ENCODE results near the gene FAM3B.
"Not testable (repeated sequence)": the region's sequence is repeated elsewhere in the genome, so short reads cannot be mapped to it uniquely, and the experiment has no call there.

FAM3B gene

DNA sequence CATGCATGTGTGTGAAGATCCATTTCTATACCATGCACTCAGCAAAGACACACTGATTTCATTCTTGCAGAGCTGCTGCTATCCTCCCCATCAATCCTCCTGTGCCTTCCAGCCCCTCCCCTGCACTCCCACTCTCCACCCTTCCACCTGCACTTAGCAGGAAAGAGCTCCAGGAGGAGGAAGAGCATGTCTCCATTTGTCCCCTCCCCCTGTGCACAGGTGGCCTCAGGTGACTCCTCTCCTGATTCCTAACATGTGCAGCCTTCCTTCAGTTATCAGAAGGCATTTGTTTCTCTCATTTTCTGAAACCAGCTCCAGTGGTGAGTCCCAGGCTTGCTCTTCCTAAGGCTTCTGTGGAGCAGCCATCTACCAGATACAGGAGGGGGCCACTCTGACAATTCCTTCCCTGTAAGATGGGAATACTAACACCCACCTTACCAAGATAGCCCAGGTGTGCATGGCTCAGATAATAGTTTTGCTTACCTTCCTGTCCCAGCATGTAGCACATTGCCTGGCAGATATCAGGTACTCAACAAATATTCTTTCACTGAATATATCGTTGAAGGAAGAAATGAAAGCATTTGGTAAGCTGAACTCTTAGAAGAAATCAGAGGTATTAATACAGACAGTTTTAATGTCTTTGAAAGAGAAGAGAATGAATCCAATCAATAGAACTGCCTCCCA, 21.9 kb upstream of the FAM3B start:
- H3K4me1 ChIP-seq (ENCODE audit: control insufficient read depth, insufficient read depth, low read length), result no peaks in the 10 kb centered on the region
- H3K36me3 ChIP-seq (ENCODE audit: control insufficient read depth in 2 of 2, insufficient read depth in 2 of 2, low read length in 2 of 2), result no peaks in the 10 kb centered on the region
- H3K9ac ChIP-seq (ENCODE audit: low read length in 2 of 2), result no peak overlapping the region
- H3K27ac ChIP-seq (ENCODE audit: low read length), result no peak overlapping the region
- H3K4me3 ChIP-seq (ENCODE audit: low read length in 2 of 2), result no peak overlapping the region
- no peaks in the 10 kb centered on the region for H3K9me3 ChIP-seq (ENCODE audit: control insufficient read depth in 2 of 2, low read length in 2 of 2)
- H3K27me3 ChIP-seq (ENCODE audit: control insufficient read depth in 1 of 2, insufficient read depth in 2 of 2, low read length in 2 of 2), result peaks cover 20 to 25% of the 10 kb centered on the region in 2 donors

- Histone ChIP-seq H3K27ac (ENCODE audit: low read length) (no peak overlapping the region), H3K4me3 (ENCODE audit: low read length in 2 of 2) (no peak overlapping the region), H3K36me3 (ENCODE audit: control insufficient read depth in 2 of 2, insufficient read depth in 2 of 2, low read length in 2 of 2) (no peaks in the 10 kb centered on the region), H3K9ac (ENCODE audit: low read length in 2 of 2) (no peak overlapping the region), H3K27me3 (ENCODE audit: control insufficient read depth in 1 of 2, insufficient read depth in 2 of 2, low read length in 2 of 2) (peaks cover 14 to 23% of the 10 kb centered on the region in 2 donors), H3K4me1 (ENCODE audit: control insufficient read depth, insufficient read depth, low read length) (no peaks in the 10 kb centered on the region), H3K9me3 (ENCODE audit: control insufficient read depth in 2 of 2, low read length in 2 of 2) (no peaks in the 10 kb centered on the region)
Measured at GRCh38 chr21:41295721-41296254, 20.8 kb upstream of the FAM3B start.

- Histone ChIP-seq H3K9me3 (ENCODE audit: control insufficient read depth in 2 of 2, low read length in 2 of 2) (peaks cover 7% of the 10 kb centered on the region in 2 donors), H3K27me3 (ENCODE audit: control insufficient read depth in 1 of 2, insufficient read depth in 2 of 2, low read length in 2 of 2) (peaks cover 0 to 2% of the 10 kb centered on the region in 2 donors), H3K27ac (ENCODE audit: low read length) (no peak overlapping the region), H3K36me3 (ENCODE audit: control insufficient read depth in 2 of 2, insufficient read depth in 2 of 2, low read length in 2 of 2) (no peaks in the 10 kb centered on the region), H3K9ac (ENCODE audit: low read length in 2 of 2) (no peak overlapping the region), H3K4me3 (ENCODE audit: low read length in 2 of 2) (no peak overlapping the region), H3K4me1 (ENCODE audit: control insufficient read depth, insufficient read depth, low read length) (no peaks in the 10 kb centered on the region)
Measured at GRCh38 chr21:41302976-41303375, 13.6 kb upstream of the FAM3B start.

GRCh38 chr21:41304068-41304720, 12.4 kb upstream of the FAM3B start:
- no peak overlapping the region for H3K9ac ChIP-seq (ENCODE audit: low read length in 2 of 2)
- peaks cover 0 to 3% of the 10 kb centered on the region in 2 donors for H3K27me3 ChIP-seq (ENCODE audit: control insufficient read depth in 1 of 2, insufficient read depth in 2 of 2, low read length in 2 of 2)
- no peaks in the 10 kb centered on the region for H3K36me3 ChIP-seq (ENCODE audit: control insufficient read depth in 2 of 2, insufficient read depth in 2 of 2, low read length in 2 of 2)
- no peak overlapping the region for H3K4me3 ChIP-seq (ENCODE audit: low read length in 2 of 2)
- H3K4me1 ChIP-seq (ENCODE audit: control insufficient read depth, insufficient read depth, low read length), result no peaks in the 10 kb centered on the region
- peaks cover 7% of the 10 kb centered on the region in 2 donors for H3K9me3 ChIP-seq (ENCODE audit: control insufficient read depth in 2 of 2, low read length in 2 of 2)
- no peak overlapping the region for H3K27ac ChIP-seq (ENCODE audit: low read length)

DNA sequence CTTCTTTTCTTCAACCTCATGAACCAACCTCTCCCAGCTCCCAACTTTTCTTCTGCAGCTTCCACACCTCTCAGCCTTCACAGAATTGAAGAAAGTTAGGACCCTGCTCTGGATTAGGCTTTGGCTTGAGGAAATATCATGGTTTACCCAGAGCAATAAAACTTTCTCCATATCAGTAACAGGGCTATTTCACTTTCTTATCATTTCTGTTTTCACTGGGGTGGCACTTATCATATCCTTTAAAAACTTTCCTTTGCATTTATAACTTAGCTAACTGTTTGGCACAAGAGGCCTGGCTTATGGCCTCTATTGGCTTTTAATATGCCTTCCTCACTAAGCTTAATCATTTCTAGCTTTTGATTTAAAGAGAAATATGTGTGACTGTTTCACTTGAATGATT, 9.4 kb upstream of the FAM3B start:
- Histone ChIP-seq H3K36me3 (ENCODE audit: control insufficient read depth in 2 of 2, insufficient read depth in 2 of 2, low read length in 2 of 2) (no peaks in the 10 kb centered on the region), H3K4me3 (ENCODE audit: low read length in 2 of 2) (no peak overlapping the region), H3K9me3 (ENCODE audit: control insufficient read depth in 2 of 2, low read length in 2 of 2) (peaks cover 3% of the 10 kb centered on the region in 2 donors), H3K9ac (ENCODE audit: low read length in 2 of 2) (no peak overlapping the region), H3K4me1 (ENCODE audit: control insufficient read depth, insufficient read depth, low read length) (no peaks in the 10 kb centered on the region), H3K27ac (ENCODE audit: low read length) (no peak overlapping the region), H3K27me3 (ENCODE audit: control insufficient read depth in 1 of 2, insufficient read depth in 2 of 2, low read length in 2 of 2) (peaks cover 0 to 13% of the 10 kb centered on the region in 2 donors)

GRCh38 chr21:41313285-41314164, 3.1 kb upstream of the FAM3B start:
- H3K9ac ChIP-seq (ENCODE audit: low read length in 2 of 2); H3K36me3 ChIP-seq (ENCODE audit: control insufficient read depth in 2 of 2, insufficient read depth in 2 of 2, low read length in 2 of 2); H3K9me3 ChIP-seq (ENCODE audit: control insufficient read depth in 2 of 2, low read length in 2 of 2); H3K4me3 ChIP-seq (ENCODE audit: low read length in 2 of 2); H3K27ac ChIP-seq (ENCODE audit: low read length); H3K4me1 ChIP-seq (ENCODE audit: control insufficient read depth, insufficient read depth, low read length): not testable (repeated sequence)
- H3K27me3 ChIP-seq (ENCODE audit: control insufficient read depth in 1 of 2, insufficient read depth in 2 of 2, low read length in 2 of 2), result peaks cover 26 to 34% of the 10 kb centered on the region in 2 donors

DNA sequence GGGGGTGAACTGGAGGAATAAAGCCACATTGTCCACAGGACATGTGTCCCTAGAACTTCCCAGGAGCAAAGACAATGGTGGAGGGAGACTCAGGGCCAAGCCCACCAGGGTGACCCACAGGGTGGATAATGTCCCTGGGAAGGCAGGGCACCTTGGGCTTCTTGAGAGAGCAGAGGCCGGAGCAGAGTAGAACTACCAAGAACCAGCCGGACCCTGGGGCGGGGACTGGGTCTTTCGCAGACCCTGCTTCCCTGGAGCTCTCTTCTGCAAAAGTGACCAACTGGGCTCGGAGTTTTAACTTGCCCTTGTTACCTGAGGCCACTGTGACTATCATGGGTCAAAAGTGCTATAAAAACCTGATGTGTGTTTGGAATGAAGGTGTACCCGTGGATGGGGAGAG, 875 bp upstream of the FAM3B start:
- Histone ChIP-seq H3K27me3 (ENCODE audit: control insufficient read depth in 1 of 2, insufficient read depth in 2 of 2, low read length in 2 of 2) (peaks cover 26 to 27% of the 10 kb centered on the region in 2 donors), H3K27ac (ENCODE audit: low read length) (no peak overlapping the region), H3K9me3 (ENCODE audit: control insufficient read depth in 2 of 2, low read length in 2 of 2) (no peaks in the 10 kb centered on the region), H3K9ac (ENCODE audit: low read length in 2 of 2) (no peak overlapping the region), H3K4me3 (ENCODE audit: low read length in 2 of 2) (no peak overlapping the region), H3K36me3 (ENCODE audit: control insufficient read depth in 2 of 2, insufficient read depth in 2 of 2, low read length in 2 of 2) (no peaks in the 10 kb centered on the region), H3K4me1 (ENCODE audit: control insufficient read depth, insufficient read depth, low read length) (peaks cover 4% of the 10 kb centered on the region)

DNA sequence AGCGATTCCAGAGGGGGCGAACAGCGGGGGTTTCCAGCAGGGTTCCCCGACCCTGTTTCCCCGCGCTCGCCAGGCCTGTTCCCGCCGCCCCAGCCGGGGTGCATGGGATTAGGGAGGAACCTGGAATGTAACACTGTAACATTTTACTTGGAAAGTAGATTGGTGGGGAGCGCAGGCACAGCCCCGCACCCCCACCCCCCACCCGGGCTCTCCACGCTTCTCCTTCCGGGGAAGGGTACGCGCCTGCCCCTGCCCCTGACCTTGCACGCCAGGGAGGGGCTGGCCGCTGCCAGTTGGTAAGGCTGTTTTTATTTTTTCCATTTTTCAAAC, 427 bp downstream of the FAM3B start:
- Histone ChIP-seq H3K27me3 (ENCODE audit: control insufficient read depth in 1 of 2, insufficient read depth in 2 of 2, low read length in 2 of 2) (peaks cover 26 to 27% of the 10 kb centered on the region in 2 donors), H3K27ac (ENCODE audit: low read length) (no peak overlapping the region), H3K9ac (ENCODE audit: low read length in 2 of 2) (no peak overlapping the region), H3K4me3 (ENCODE audit: low read length in 2 of 2) (peak overlapping the region in 1 of 2 donors; percentile 58), H3K36me3 (ENCODE audit: control insufficient read depth in 2 of 2, insufficient read depth in 2 of 2, low read length in 2 of 2) (no peaks in the 10 kb centered on the region), H3K9me3 (ENCODE audit: control insufficient read depth in 2 of 2, low read length in 2 of 2) (no peaks in the 10 kb centered on the region), H3K4me1 (ENCODE audit: control insufficient read depth, insufficient read depth, low read length) (peaks cover 4% of the 10 kb centered on the region)

- H3K9me3 ChIP-seq (ENCODE audit: control insufficient read depth in 2 of 2, low read length in 2 of 2), result no peaks in the 10 kb centered on the region
- H3K27ac ChIP-seq (ENCODE audit: low read length), result no peak overlapping the region
- H3K4me1 ChIP-seq (ENCODE audit: control insufficient read depth, insufficient read depth, low read length), result peaks cover 4% of the 10 kb centered on the region
- peaks cover 26 to 27% of the 10 kb centered on the region in 2 donors for H3K27me3 ChIP-seq (ENCODE audit: control insufficient read depth in 1 of 2, insufficient read depth in 2 of 2, low read length in 2 of 2)
- no peaks in the 10 kb centered on the region for H3K36me3 ChIP-seq (ENCODE audit: control insufficient read depth in 2 of 2, insufficient read depth in 2 of 2, low read length in 2 of 2)
- H3K4me3 ChIP-seq (ENCODE audit: low read length in 2 of 2), result no peak overlapping the region
- no peak overlapping the region for H3K9ac ChIP-seq (ENCODE audit: low read length in 2 of 2)
Measured at GRCh38 chr21:41317458-41317857, 857 bp downstream of the FAM3B start.

DNA sequence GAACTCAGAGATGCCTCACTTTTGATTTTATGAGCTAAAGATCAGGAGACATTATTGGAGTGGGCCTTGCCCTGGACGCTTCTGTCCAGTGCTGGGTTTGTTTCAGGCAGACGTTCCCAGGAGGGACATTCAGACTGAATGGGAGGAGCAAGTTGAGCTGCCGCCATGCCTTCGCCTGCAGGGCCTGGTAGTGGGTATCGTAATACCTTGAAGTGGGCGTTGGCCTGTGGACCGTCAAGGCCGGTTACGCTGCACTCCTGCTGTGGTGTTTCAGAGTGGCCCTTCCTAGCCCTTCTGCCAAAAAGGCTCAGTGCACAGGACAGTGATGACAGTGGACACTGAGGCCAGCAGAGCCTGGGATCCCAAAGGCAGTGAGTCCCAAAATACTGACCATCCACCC, 1.6 kb downstream of the FAM3B start:
- Histone ChIP-seq H3K4me3 (ENCODE audit: low read length in 2 of 2) (no peak overlapping the region), H3K36me3 (ENCODE audit: control insufficient read depth in 2 of 2, insufficient read depth in 2 of 2, low read length in 2 of 2) (no peaks in the 10 kb centered on the region), H3K9ac (ENCODE audit: low read length in 2 of 2) (no peak overlapping the region), H3K4me1 (ENCODE audit: control insufficient read depth, insufficient read depth, low read length) (peaks cover 4% of the 10 kb centered on the region), H3K27me3 (ENCODE audit: control insufficient read depth in 1 of 2, insufficient read depth in 2 of 2, low read length in 2 of 2) (peaks cover 26 to 27% of the 10 kb centered on the region in 2 donors), H3K27ac (ENCODE audit: low read length) (no peak overlapping the region), H3K9me3 (ENCODE audit: control insufficient read depth in 2 of 2, low read length in 2 of 2) (no peaks in the 10 kb centered on the region)
